HepG2 (cell line): ENCODE measurements around the gene SERPINF2. TPM values are rescaled to one million over a fixed set of nuclear protein-coding genes. Genes with fewer than 3 reads are reported as not detected.

Experiments
- ARNT2 ChIP-seq: sonication (generic); formaldehyde crosslinking; IDR thresholded peaks from 2 replicates; pipeline ENCODE4 v1.8.0; 2022; ENCODE audit warnings: mild to moderate bottlenecking, low read depth, missing genetic modification reagents, moderate library complexity
- ATF7 ChIP-seq, 2 experiments: fragments of 450-650 bp in 1 of 2; sonication (generic) in 1 of 2; formaldehyde crosslinking in 1 of 2; IDR thresholded peaks; 2 replicates each; pipeline versions ENCODE4 v1.4.0 to v1.6.1; 2016 to 2020; ENCODE audit warnings: antibody characterized with exemption in 1 of 2, mild to moderate bottlenecking in 1 of 2, missing genetic modification reagents in 1 of 2
- BCL6 ChIP-seq: IDR thresholded peaks from 2 replicates; pipeline ENCODE4 v1.6.1; 2016; ENCODE audit warnings: missing genetic modification reagents, missing compliant biosample characterization
- BHLHE40 ChIP-seq: IDR thresholded peaks from 2 replicates; pipeline ENCODE4 v1.6.1; 2011; ENCODE audit warnings: low read length, improper control_type of control experiment
- CBX5 ChIP-seq: sonication (generic); formaldehyde crosslinking; IDR thresholded peaks from 2 replicates; pipeline ENCODE4 v1.4.0; 2020; ENCODE audit warnings: missing genetic modification reagents, borderline replicate concordance
- DPF2 ChIP-seq: sonication (generic); formaldehyde crosslinking; IDR thresholded peaks from 2 replicates; pipeline ENCODE4 v1.4.0; 2020; ENCODE audit warnings: mild to moderate bottlenecking, low read depth, missing genetic modification reagents, borderline replicate concordance
- FOXC1 ChIP-seq: sonication (generic); formaldehyde crosslinking; IDR thresholded peaks from 2 replicates; pipeline ENCODE4 v1.8.0; 2022; ENCODE audit warnings: mild to moderate bottlenecking, missing genetic modification reagents, borderline replicate concordance
- NBN ChIP-seq: fragments of 450-650 bp; conservative IDR thresholded peaks from 2 replicates; pipeline ENCODE4 v1.6.1; 2017
- NFRKB ChIP-seq: fragments of 450-650 bp; IDR thresholded peaks from 2 replicates; pipeline ENCODE4 v1.6.1; 2017
- PATZ1 ChIP-seq: sonication (generic); formaldehyde crosslinking; IDR thresholded peaks from 2 replicates; pipeline ENCODE4 v1.4.0; 2020; ENCODE audit warnings: missing genetic modification reagents
- ZNF142 ChIP-seq: sonication (generic); formaldehyde crosslinking; IDR thresholded peaks from 2 replicates; pipeline ENCODE4 v1.4.0; 2020; ENCODE audit warnings: missing genetic modification reagents
- ZNF280B ChIP-seq: sonication (generic); formaldehyde crosslinking; IDR thresholded peaks from 2 replicates; pipeline ENCODE4 v1.5.0; 2020; ENCODE audit warnings: missing genetic modification reagents, mild to moderate bottlenecking, borderline replicate concordance
- ZNF563 ChIP-seq: sonication (generic); formaldehyde crosslinking; IDR thresholded peaks from 2 replicates; pipeline ENCODE4 v1.8.0; 2022; ENCODE audit warnings: mild to moderate bottlenecking, moderate library complexity, missing genetic modification reagents
- ZNF691 ChIP-seq: sonication (generic); formaldehyde crosslinking; IDR thresholded peaks from 2 replicates; pipeline ENCODE4 v1.4.0; 2020; ENCODE audit warnings: missing genetic modification reagents, low read depth, mild to moderate bottlenecking, borderline replicate concordance
- ZNF749 ChIP-seq: sonication (generic); formaldehyde crosslinking; IDR thresholded peaks from 2 replicates; pipeline ENCODE4 v1.8.0; 2022; ENCODE audit warnings: mild to moderate bottlenecking, missing genetic modification reagents, moderate library complexity, borderline replicate concordance
- polyA plus RNA-seq, 8 experiments: library from polyadenylated mRNA; depleted of rRNA in 3 of 8; stranded (reverse) in 7 of 8; unstranded in 1 of 8; fragments of >200 nt; fragmentation: Illumina TruSeq in 4 of 8; extraction: Trizol in 4 of 8; gene quantifications; 2 replicates each; pipeline versions ENCODE4 v1.2.1 to v1.2.3, GENCODE V29; 2011 to 2016; ENCODE audit warnings: low read depth in 4 of 8, missing spikeins in 1 of 8, mixed read lengths in 1 of 8; ENCODE audit not compliant: insufficient read depth in 1 of 8
- total RNA-seq, 5 experiments: library from RNA; depleted of rRNA; stranded (reverse); fragments of >200 nt; fragmentation: Illumina TruSeq; extraction: Trizol; gene quantifications; 2 replicates each; pipeline ENCODE4 v1.2.3, GENCODE V29; 2016; ENCODE audit warnings: low read depth in 1 of 5
- TF ChIP-seq, protein P1 (sequence below): IDR thresholded peaks from 2 replicates; pipeline ENCODE4 v1.6.1; 2016; ENCODE audit warnings: missing biosample characterization, missing genetic modification reagents, low read depth

Gene SERPINF2
- total and polyA plus RNA-seq, 2 of the 13 experiments (the other 11 are each of a cell fraction or from before 2014, with no cell fraction given): 309 to 548 TPM

DNA sequence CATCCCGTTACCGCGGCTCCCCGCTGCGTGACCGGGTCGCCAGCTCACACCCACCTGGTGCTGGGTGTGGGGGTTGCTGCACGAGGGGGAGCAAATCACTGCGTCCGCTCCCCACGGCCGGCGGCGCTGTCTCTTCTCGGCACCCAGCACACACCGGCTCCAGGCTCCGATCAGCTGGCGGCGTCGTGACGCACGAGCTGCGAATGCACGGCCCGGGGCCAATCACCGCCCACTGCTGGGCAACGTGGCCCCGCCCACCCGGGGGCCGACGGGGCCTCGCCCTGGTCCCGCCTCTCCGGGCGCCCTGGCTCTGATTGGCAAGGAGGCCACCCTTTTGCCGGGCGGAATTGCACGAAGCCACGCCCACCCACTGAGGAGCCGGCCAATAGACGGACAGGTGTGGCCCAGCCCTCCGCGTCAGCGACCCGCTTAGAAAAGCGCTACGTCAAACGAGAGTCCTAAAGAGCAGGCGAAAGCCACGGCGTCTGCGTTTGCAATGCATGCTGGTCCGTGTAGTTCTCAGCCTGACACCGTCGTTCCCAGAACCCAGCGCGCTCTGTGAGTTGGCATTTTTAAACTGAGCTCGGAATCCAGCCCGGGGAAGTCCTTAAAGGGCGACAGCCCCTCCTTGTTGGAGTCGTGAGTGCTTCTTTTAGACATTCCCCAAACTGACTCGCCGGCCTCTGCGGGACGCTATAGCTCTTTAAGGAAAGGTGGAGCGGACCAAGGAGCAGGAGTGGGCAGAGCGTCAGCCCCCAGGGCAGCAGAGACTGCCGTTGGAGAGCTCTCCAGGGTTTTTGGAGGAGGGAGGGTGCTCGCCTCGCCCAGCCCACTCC lies 26.4 kb upstream of the SERPINF2 start (continued):
- TF ChIP-seq PATZ1 (peak; percentile 57), ZNF280B (CRISPR knock-in tag) (no peak), NBN (no peak), FOXC1 (CRISPR knock-in tag) (peak; percentile 68; the same call in 1 of the 2 replicates), BHLHE40 (peak; percentile 34; the same call in 1 of the 2 replicates), ZNF749 (CRISPR knock-in tag) (no peak; the same call in 1 of the 2 replicates), DPF2 (no peak), BCL6 (peak; percentile 30; the same call in 1 of the 2 replicates), NFRKB (no peak), ZNF142 (CRISPR knock-in tag) (no peak; the same call in 1 of the 2 replicates), ARNT2 (CRISPR knock-in tag) (peak; percentile 70), ZNF691 (no peak), CBX5 (peak; percentile 12; the same call in 1 of the 2 replicates), ATF7 (IDR thresholded peaks at IDR 0.05) (no peak), ATF7 (CRISPR knock-in tag; IDR thresholded peaks at IDR 0.05) (no peak), ZNF563 (CRISPR knock-in tag) (no peak; the same call in 1 of the 2 replicates)
- TF ChIP-seq, protein P1, sequence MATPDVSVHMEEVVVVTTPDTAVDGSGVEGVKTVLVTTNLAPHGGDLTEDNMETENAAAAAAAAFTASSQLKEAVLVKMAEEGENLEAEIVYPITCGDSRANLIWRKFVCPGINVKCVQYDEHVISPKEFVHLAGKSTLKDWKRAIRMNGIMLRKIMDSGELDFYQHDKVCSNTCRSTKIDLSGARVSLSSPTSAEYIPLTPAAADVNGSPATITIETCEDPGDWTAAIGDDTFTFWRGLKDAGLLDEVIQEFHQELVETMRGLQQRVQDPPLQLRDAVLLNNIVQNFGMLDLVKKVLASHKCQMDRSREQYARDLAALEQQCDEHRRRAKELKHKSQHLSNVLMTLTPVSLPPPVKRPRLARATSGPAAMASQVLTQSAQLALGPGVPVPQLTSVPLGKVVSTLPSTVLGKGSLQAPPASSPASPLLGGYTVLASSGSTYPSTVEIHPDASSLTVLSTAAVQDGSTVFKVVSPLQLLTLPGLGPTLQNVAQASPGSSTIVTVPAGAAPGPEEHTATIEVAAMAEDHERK (CRISPR knock-in tag): peak; percentile 93
